HepG2 (cell line): ENCODE measurements around the gene BTBD8. TPM values are rescaled to one million over a fixed set of nuclear protein-coding genes. Genes with fewer than 3 reads are reported as not detected.

ENCODE experiments used
- ATAC-seq: fragments of 200-7000 bp; cut with Tn5 transposase; 3 replicates; pipeline ENCODE4 v1.9.1; 2020; ENCODE audit warnings: mild to moderate bottlenecking, moderate library complexity
- BruUV-seq: library from RNA; stranded (reverse); fragments of 400-500 nt; replicated peaks from 2 replicates; lab custom pipeline; 2021; lab: Mats Ljungman, UMichigan
- CTCF ChIA-PET: fragments of 300-600 bp; formaldehyde crosslinking; extraction: SDS; loops from one replicate; lab custom pipeline; 2021; ENCODE audit warnings: low total read pairs, inconsistent platforms, low intra/inter-chr PET ratio; lab: Yijun Ruan, JAX
- POLR2A ChIA-PET: fragments of 350-600 bp; sonication (Branson Sonifier 250); formaldehyde crosslinking; loops from one replicate; lab custom pipeline; 2020; ENCODE audit warnings: antibody characterized with exemption, inconsistent platforms; lab: Yijun Ruan, JAX
- DNase-seq: peaks from one replicate; pipeline ENCODE4 v3.0.0-alpha.2; 2015; ENCODE audit warnings: low spot score
- FAIRE-seq: peaks from 3 replicates; lab custom pipeline; 2011; peaks lifted over from hg19 to GRCh38; lab: Jason Lieb, UNC
- H2AFZ ChIP-seq: one replicate; pipeline ENCODE4 v1.6.1; 2011; ENCODE audit warnings: low read length, inconsistent platforms
- H3K27ac ChIP-seq: fragments of 300-600 bp; 3 replicates; pipeline ENCODE4 v1.8.0; 2011; ENCODE audit warnings: mixed run types, mild to moderate bottlenecking, mixed read lengths, low read length, inconsistent platforms; ENCODE audit not compliant: insufficient read depth; ENCODE audit errors: extremely low read length
- H3K27me3 ChIP-seq, 2 experiments: fragments of 200-600 bp in 1 of 2; 2 replicates in 1 of 2; 3 replicates in 1 of 2; pipeline versions ENCODE4 v1.6.0 to v1.8.0; 2011; ENCODE audit warnings: low read length in 2 of 2, mild to moderate bottlenecking in 2 of 2, moderate library complexity in 2 of 2, inconsistent platforms in 1 of 2; ENCODE audit not compliant: insufficient read depth in 2 of 2, control insufficient read depth in 1 of 2
- H3K36me3 ChIP-seq, 2 experiments: fragments of 200-600 bp in 1 of 2; replicated peaks in 1 of 2; 2 replicates in 1 of 2; 3 replicates in 1 of 2; pipeline versions ENCODE4 v1.5.1 to v1.8.0; 2011; ENCODE audit warnings: low read length in 2 of 2, inconsistent platforms in 1 of 2; ENCODE audit not compliant: insufficient read depth in 2 of 2, control insufficient read depth in 1 of 2
- H3K4me1 ChIP-seq: 2 replicates; pipeline ENCODE4 v1.5.1; 2012; ENCODE audit warnings: low read length, inconsistent platforms; ENCODE audit not compliant: insufficient read depth
- H3K4me2 ChIP-seq: 2 replicates; pipeline ENCODE4 v1.6.0; 2011; ENCODE audit warnings: low read depth, low read length, inconsistent platforms
- H3K4me3 ChIP-seq, 3 experiments: fragments of 200-600 bp in 1 of 3; sonication (generic), shearing (Covaris generic) in 1 of 3; replicated peaks in 1 of 3; 2 replicates each; pipeline ENCODE4 v1.5.1; 2011 to 2016; ENCODE audit warnings: low read length in 3 of 3, inconsistent platforms in 2 of 3, low read depth in 2 of 3, mild to moderate bottlenecking in 2 of 3, control low read depth in 1 of 3, mixed read lengths in 1 of 3; ENCODE audit not compliant: insufficient read depth in 1 of 3
- H3K79me2 ChIP-seq: one replicate; pipeline ENCODE4 v1.6.1; 2011; ENCODE audit warnings: low read length, inconsistent platforms; ENCODE audit not compliant: insufficient read depth
- H3K9ac ChIP-seq: 2 replicates; pipeline ENCODE4 v1.6.0; 2011; ENCODE audit warnings: mild to moderate bottlenecking, low read depth, low read length, inconsistent platforms; ENCODE audit not compliant: insufficient read depth
- H3K9me3 ChIP-seq: 2 replicates; pipeline ENCODE4 v1.5.1; 2012; ENCODE audit warnings: mild to moderate bottlenecking, low read length
- H4K20me1 ChIP-seq: 2 replicates; pipeline ENCODE4 v1.6.0; 2011; ENCODE audit warnings: inconsistent platforms, mild to moderate bottlenecking, low read length, moderate library complexity; ENCODE audit not compliant: insufficient read depth
- JUNB ChIP-seq: sonication (generic); formaldehyde crosslinking; IDR thresholded peaks from 2 replicates; pipeline ENCODE4 v1.8.0; 2022; ENCODE audit warnings: missing genetic modification reagents, mild to moderate bottlenecking, borderline replicate concordance
- RELA ChIP-seq: sonication (generic); formaldehyde crosslinking; IDR thresholded peaks from 2 replicates; pipeline ENCODE4 v1.4.0; 2020; ENCODE audit warnings: missing genetic modification reagents
- U2AF2 ChIP-seq: fragments of 200-400 bp; formaldehyde crosslinking; IDR thresholded peaks from 2 replicates; pipeline ENCODE4 v1.6.1; 2017; ENCODE audit warnings: low read depth, mild to moderate bottlenecking, low read length
- ZNF44 ChIP-seq: sonication (generic); formaldehyde crosslinking; IDR thresholded peaks from 2 replicates; pipeline ENCODE4 v1.5.1; 2020; ENCODE audit warnings: mild to moderate bottlenecking, missing genetic modification reagents
- WGBS: methylation state at CpG from one replicate; pipeline ENCODE4 v1.1.6; 2017; ENCODE audit warnings: low lambda C conversion rate; 5-methylcytosine and 5-hydroxymethylcytosine counted together
- in situ Hi-C: cut with HindIII; loops from 2 replicates; pipeline ENCODE4 v1.10.0; 2017; ENCODE audit warnings: low pct_unique_long_range_greater_than_20kb; ENCODE audit not compliant: extremely low pct_ligation_motif_present
- intact Hi-C: fragments of 100-400 bp; cut with micrococcal nuclease; formaldehyde crosslinking; loops from one replicate; pipeline ENCODE4 v1.10.0; 2022; ENCODE audit not compliant: unreplicated experiment
- polyA plus RNA-seq, 8 experiments: library from polyadenylated mRNA; depleted of rRNA in 3 of 8; stranded (reverse) in 7 of 8; unstranded in 1 of 8; fragments of >200 nt; fragmentation: Illumina TruSeq in 4 of 8; extraction: Trizol in 4 of 8; gene quantifications; 2 replicates each; pipeline versions ENCODE4 v1.2.1 to v1.2.3, GENCODE V29; 2011 to 2016; ENCODE audit warnings: low read depth in 4 of 8, missing spikeins in 1 of 8, mixed read lengths in 1 of 8; ENCODE audit not compliant: insufficient read depth in 1 of 8
- total RNA-seq, 5 experiments: library from RNA; depleted of rRNA; stranded (reverse); fragments of >200 nt; fragmentation: Illumina TruSeq; extraction: Trizol; gene quantifications; 2 replicates each; pipeline ENCODE4 v1.2.3, GENCODE V29; 2016; ENCODE audit warnings: low read depth in 1 of 5

The BTBD8 gene
- total and polyA plus RNA-seq, 2 of the 13 experiments (the other 11 are each of a cell fraction or from before 2014, with no cell fraction given): 0.41 to 1.8 TPM

GRCh38 chr1:92134331-92134730 lies 54.2 kb downstream of the BTBD8 start (continued):
- TF ChIP-seq RELA (CRISPR knock-in tag): no peak
- no peak for TF ChIP-seq ZNF44 (CRISPR knock-in tag)

GRCh38 chr1:92136341-92136740 lies 56.2 kb downstream of the BTBD8 start:
- WGBS: 59% methylated on average over 2 of the region's 2 CpGs
- POLR2A ChIA-PET: no interaction called here
- no peak for DNase-seq

GRCh38 chr1:92154934-92155333 lies 74.8 kb downstream of the BTBD8 start:
- Histone ChIP-seq H3K4me3 (no peak overlapping the region), H2AFZ (no peak overlapping the region), H3K4me1 (no peaks in the 10 kb centered on the region), H3K9me3 (peaks cover 9% of the 10 kb centered on the region; the same call in 1 of the 2 replicates), H3K79me2 (no peaks in the 10 kb centered on the region), H4K20me1 (no peaks in the 10 kb centered on the region), H3K36me3 (no peaks in the 10 kb centered on the region), H3K9ac (no peak overlapping the region), H3K27ac (no peak overlapping the region), H3K4me2 (no peak overlapping the region), H3K27me3 (no peaks in the 10 kb centered on the region)
- in situ Hi-C loops: no loop called here
- FAIRE-seq (no peak), DNase-seq (no peak), ATAC-seq (no peak)
- CTCF ChIA-PET: no interaction called here
- BruUV-seq: no TSS peak
- intact Hi-C loops: no loop called here
- POLR2A ChIA-PET: no interaction called here
- 30% methylated on average over 2 of the region's 2 CpGs for WGBS
- no peak for TF ChIP-seq U2AF2

More at GRCh38 chr1:92136341-92136740, 56.2 kb downstream of the BTBD8 start:
- H3K4me3 ChIP-seq: no peak overlapping the region
- no peak overlapping the region for H3K4me2 ChIP-seq
- no peaks in the 10 kb centered on the region for H3K4me1 ChIP-seq
- no peak overlapping the region for H2AFZ ChIP-seq
- FAIRE-seq: no peak
- in situ Hi-C loops: no loop called here
- H3K9me3 ChIP-seq: no peaks in the 10 kb centered on the region
- no peak overlapping the region for H3K9ac ChIP-seq
- H4K20me1 ChIP-seq: no peaks in the 10 kb centered on the region
- no peak overlapping the region for H3K27ac ChIP-seq
- BruUV-seq: no TSS peak
- H3K36me3 ChIP-seq: no peaks in the 10 kb centered on the region
- ATAC-seq: no peak
- no peaks in the 10 kb centered on the region for H3K27me3 ChIP-seq
- intact Hi-C loops: no loop called here
- H3K79me2 ChIP-seq: no peaks in the 10 kb centered on the region
- CTCF ChIA-PET: no interaction called here
- TF ChIP-seq JUNB: no peak
